Kidney (tissue), 14 donors: ENCODE measurements around the gene ADGRL3. TPM values are rescaled to one million over a fixed set of nuclear protein-coding genes. Genes with fewer than 3 reads are reported as not detected.

ENCODE experiments used
- DNase-seq, 5 donors: peaks; one replicate each; pipeline ENCODE4 v3.0.0-alpha.2; 2013 to 2020
- FAIRE-seq: peaks from 2 replicates; lab custom pipeline; 2012; peaks lifted over from hg19 to GRCh38; lab: Jason Lieb, UNC
- H3K27ac ChIP-seq, 2 donors: one replicate each; pipeline ENCODE4 v1.7.0; 2013; ENCODE audit warnings: low read depth in 2 of 2, low read length in 2 of 2, inconsistent platforms in 1 of 2
- H3K27me3 ChIP-seq: one replicate; pipeline ENCODE4 v1.7.1; 2013; ENCODE audit warnings: low read length, inconsistent platforms; ENCODE audit not compliant: control insufficient read depth, insufficient read depth
- H3K36me3 ChIP-seq, 3 donors: one replicate each; pipeline versions ENCODE4 v1.7.0 to v1.7.1; 2013; ENCODE audit warnings: low read length in 3 of 3, control low read depth in 1 of 3, inconsistent platforms in 1 of 3; ENCODE audit not compliant: insufficient read depth in 3 of 3, control insufficient read depth in 2 of 3
- H3K4me1 ChIP-seq, 3 donors: one replicate each; pipeline versions ENCODE4 v1.7.0 to v1.7.1; 2013; ENCODE audit warnings: low read length in 3 of 3, inconsistent platforms in 1 of 3, low read depth in 1 of 3; ENCODE audit not compliant: control insufficient read depth in 2 of 3, insufficient read depth in 2 of 3
- H3K4me3 ChIP-seq, 3 donors: one replicate each; pipeline versions ENCODE4 v1.7.0 to v1.8.1; 2013; ENCODE audit warnings: low read length in 3 of 3, control low read depth in 1 of 3, inconsistent platforms in 1 of 3
- H3K9ac ChIP-seq, 3 donors: one replicate each; pipeline versions ENCODE4 v1.7.0 to v1.7.1; 2013; ENCODE audit warnings: low read length in 3 of 3, control low read depth in 1 of 3, inconsistent platforms in 1 of 3
- H3K9me3 ChIP-seq, 3 donors: one replicate each; pipeline versions ENCODE4 v1.7.0 to v1.7.1; 2013; ENCODE audit warnings: low read length in 3 of 3, control low read depth in 1 of 3, inconsistent platforms in 1 of 3; ENCODE audit not compliant: control insufficient read depth in 2 of 3, insufficient read depth in 1 of 3
- CTCF ChIP-seq: IDR thresholded peaks from 3 replicates; pipeline ENCODE4 v1.5.1; 2012; ENCODE audit warnings: mild to moderate bottlenecking, moderate library complexity, borderline replicate concordance; ENCODE audit not compliant: insufficient read depth; ENCODE audit errors: extremely low read depth
- intact Hi-C: fragments of 100-400 bp; cut with DNase I; formaldehyde crosslinking; loops from one replicate; pipeline ENCODE4 v1.11.1; 2022
- polyA plus RNA-seq: library from polyadenylated mRNA; stranded (reverse); fragments of 350-450 nt; fragmentation: Illumina TruSeq; extraction: RNeasy Lipid Tissue Mini Kit (QIAGEN cat#74804); gene quantifications from one replicate; pipeline ENCODE4 v1.2.3, GENCODE V29; 2014; ENCODE audit warnings: low read depth, low replicate concordance; ENCODE audit not compliant: insufficient read depth
- total RNA-seq: library from RNA; stranded (reverse); fragmentation: NEBNext Ultra II Directional; extraction: Animal tissue kit (Norgen Biotek cat#: 25700); gene quantifications from one replicate; pipeline ENCODE4 v1.2.1, GENCODE V29; 2021
- donor health status: control.
- donor health status: control.
- donor health status: control.
- donor health status: control.
- donor health status: control.
- donor health status: DM: yes; HTN: yes; CAD: no.
- donor health status: Normal renal cell carcinoma (clear cell type).

ADGRL3 gene
- total and polyA plus RNA-seq, 2 donors from 2014 or later: 1.3 to 8.9 TPM

DNA sequence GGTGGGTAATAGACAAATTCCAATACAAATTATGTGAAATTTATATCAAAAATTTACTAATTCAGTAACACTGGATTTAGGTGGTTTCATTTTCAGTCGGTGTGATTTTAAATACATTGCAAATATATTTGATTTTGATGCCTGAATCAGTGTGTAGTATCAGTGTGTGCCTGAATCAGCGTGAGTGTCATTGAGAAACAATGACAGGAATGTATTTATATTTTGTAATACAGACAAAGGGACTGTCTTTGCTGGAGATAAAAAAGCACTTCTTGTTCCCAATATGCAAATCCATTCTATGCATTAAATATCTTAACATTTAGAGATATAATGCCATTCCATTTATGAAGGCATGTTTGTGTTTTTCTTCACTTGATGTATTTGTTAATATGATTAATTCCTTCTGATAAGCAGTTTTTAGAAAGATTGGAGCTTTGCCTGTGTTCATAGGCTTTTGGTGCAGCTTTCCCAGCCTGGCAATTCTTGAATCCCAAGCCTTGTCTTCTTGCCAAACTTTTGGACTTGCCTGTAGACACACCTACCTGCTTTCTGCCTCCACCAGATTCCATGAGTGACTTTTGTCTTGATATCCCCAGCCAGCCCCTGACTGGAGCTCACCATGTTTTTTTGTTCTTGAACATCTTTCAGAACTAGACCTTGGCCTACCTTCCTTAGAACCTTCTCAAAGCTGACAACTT, 243.8 kb downstream of the ADGRL3 start:
- DNase-seq: no peak
- Histone ChIP-seq H3K4me3 (no peak overlapping the region), H3K9me3 (no peaks in the 10 kb centered on the region), H3K36me3 (no peaks in the 10 kb centered on the region), H3K27me3 (no peaks in the 10 kb centered on the region), H3K27ac (no peak overlapping the region), H3K9ac (no peak overlapping the region), H3K4me1 (no peaks in the 10 kb centered on the region)
- no peak for TF ChIP-seq CTCF
- no peak for FAIRE-seq
- intact Hi-C loops: no loop called here

- FAIRE-seq: no peak
- TF ChIP-seq CTCF: no peak
- H3K9me3 ChIP-seq: no peaks in the 10 kb centered on the region
- no peaks in the 10 kb centered on the region for H3K36me3 ChIP-seq
- H3K9ac ChIP-seq: no peak overlapping the region
- no peak for DNase-seq
- intact Hi-C loops: no loop called here
- no peaks in the 10 kb centered on the region for H3K4me1 ChIP-seq
- no peaks in the 10 kb centered on the region for H3K27me3 ChIP-seq
- H3K4me3 ChIP-seq: no peak overlapping the region
- no peak overlapping the region for H3K27ac ChIP-seq
Observed at GRCh38 chr4:61445374-61446063, 245.4 kb downstream of the ADGRL3 start.

DNA sequence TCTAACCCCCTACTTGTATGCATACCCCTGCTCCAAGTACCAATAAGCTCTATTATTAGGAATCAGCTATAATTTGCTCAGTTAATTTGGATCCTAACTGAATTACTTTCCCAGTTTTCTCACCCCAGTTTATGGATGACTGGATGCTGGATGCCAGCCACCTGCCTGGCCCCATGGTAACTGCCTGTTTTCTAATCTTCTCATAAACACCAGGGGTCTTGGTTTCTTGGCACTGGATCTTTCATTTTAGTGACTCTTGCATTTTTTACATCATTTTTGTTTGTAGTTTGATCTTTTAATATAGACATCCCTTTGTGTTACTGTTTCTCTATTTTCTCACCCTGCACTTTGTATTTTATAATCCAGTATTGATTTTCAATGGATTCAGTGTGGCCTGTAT, 246.8 kb downstream of the ADGRL3 start:
- Histone ChIP-seq H3K4me3 (no peak overlapping the region), H3K9ac (no peak overlapping the region), H3K4me1 (no peaks in the 10 kb centered on the region), H3K27me3 (no peaks in the 10 kb centered on the region), H3K27ac (no peak overlapping the region), H3K36me3 (no peaks in the 10 kb centered on the region), H3K9me3 (no peaks in the 10 kb centered on the region)
- intact Hi-C loops: no loop called here
- DNase-seq (no peak), FAIRE-seq (no peak)
- no peak for TF ChIP-seq CTCF
